Tibial nerve (tissue), 4 donors: Measurements from ENCODE around the gene KCNJ18.
"Not testable (repeated sequence)": the region's sequence is repeated elsewhere in the genome, so short reads cannot be mapped to it uniquely, and the experiment has no call there.

Source experiments
- EP300 ChIP-seq, 2 donors: sonication (generic); formaldehyde crosslinking; IDR thresholded peaks; one replicate each; pipeline ENCODE4 v1.6.1; 2017; ENCODE audit warnings: antibody characterized with exemption in 2 of 2, mild to moderate bottlenecking in 1 of 2
- POLR2A ChIP-seq, 2 donors: fragments of 450-650 bp; IDR thresholded peaks; one replicate each; pipeline ENCODE4 v1.6.1; 2017; ENCODE audit warnings: antibody characterized with exemption in 2 of 2, mild to moderate bottlenecking in 2 of 2, moderate library complexity in 2 of 2
- TF ChIP-seq, protein P1 (sequence below), 5 experiments: fragments of 200-600 bp in 3 of 5; fragments of 450-650 bp in 2 of 5; sonication (generic) in 3 of 5; IDR thresholded peaks; one replicate each; pipeline ENCODE4 v1.5.1; 2016 to 2019; ENCODE audit warnings: antibody characterized with exemption in 5 of 5, mild to moderate bottlenecking in 3 of 5, moderate library complexity in 2 of 5

DNA sequence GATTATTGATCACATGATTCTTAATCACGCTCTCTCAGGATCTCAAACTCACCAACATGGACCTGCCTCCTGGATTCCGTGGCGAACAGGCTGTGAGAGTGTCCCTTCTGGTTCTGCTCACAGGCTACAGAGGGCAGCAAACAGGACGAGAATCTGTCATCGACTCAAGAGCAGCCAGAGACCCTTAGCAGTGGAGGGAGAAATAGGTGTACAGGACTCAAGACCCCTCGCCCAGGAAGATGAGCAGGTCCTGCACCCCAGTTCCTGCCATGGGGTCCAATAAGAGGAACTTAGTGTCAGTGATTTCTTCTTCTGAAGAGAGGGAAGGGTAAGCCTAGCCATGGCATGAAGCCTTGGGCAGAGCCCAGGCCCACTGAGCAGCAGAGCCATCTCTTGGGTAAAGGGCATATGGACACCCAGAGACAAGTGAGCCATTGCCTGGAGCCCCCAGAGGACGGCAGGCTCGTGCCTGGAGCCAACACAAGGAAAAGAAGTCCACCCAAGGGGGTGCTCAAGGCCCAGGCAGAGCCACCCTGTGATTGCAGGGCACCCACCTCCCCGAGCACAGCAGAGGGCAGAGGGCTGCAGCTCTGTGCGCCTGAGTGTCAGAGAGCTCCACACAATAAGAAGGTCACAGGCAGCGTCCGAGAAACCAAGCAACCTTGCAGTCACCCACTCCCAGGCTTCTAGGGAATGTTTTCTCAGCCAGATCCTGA, 27.3 kb downstream of the KCNJ18 start:
- TF ChIP-seq, protein P1, sequence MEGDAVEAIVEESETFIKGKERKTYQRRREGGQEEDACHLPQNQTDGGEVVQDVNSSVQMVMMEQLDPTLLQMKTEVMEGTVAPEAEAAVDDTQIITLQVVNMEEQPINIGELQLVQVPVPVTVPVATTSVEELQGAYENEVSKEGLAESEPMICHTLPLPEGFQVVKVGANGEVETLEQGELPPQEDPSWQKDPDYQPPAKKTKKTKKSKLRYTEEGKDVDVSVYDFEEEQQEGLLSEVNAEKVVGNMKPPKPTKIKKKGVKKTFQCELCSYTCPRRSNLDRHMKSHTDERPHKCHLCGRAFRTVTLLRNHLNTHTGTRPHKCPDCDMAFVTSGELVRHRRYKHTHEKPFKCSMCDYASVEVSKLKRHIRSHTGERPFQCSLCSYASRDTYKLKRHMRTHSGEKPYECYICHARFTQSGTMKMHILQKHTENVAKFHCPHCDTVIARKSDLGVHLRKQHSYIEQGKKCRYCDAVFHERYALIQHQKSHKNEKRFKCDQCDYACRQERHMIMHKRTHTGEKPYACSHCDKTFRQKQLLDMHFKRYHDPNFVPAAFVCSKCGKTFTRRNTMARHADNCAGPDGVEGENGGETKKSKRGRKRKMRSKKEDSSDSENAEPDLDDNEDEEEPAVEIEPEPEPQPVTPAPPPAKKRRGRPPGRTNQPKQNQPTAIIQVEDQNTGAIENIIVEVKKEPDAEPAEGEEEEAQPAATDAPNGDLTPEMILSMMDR (IDR thresholded peaks at IDR 0.05): not testable (repeated sequence)
- TF ChIP-seq POLR2A, EP300 (IDR thresholded peaks at IDR 0.05): not testable (repeated sequence)
